Measurements from ENCODE around the gene RALGAPA1.

- TF ChIP-seq POLR2A (IDR thresholded peaks at IDR 0.05), result no peak
- TF ChIP-seq, protein P1, sequence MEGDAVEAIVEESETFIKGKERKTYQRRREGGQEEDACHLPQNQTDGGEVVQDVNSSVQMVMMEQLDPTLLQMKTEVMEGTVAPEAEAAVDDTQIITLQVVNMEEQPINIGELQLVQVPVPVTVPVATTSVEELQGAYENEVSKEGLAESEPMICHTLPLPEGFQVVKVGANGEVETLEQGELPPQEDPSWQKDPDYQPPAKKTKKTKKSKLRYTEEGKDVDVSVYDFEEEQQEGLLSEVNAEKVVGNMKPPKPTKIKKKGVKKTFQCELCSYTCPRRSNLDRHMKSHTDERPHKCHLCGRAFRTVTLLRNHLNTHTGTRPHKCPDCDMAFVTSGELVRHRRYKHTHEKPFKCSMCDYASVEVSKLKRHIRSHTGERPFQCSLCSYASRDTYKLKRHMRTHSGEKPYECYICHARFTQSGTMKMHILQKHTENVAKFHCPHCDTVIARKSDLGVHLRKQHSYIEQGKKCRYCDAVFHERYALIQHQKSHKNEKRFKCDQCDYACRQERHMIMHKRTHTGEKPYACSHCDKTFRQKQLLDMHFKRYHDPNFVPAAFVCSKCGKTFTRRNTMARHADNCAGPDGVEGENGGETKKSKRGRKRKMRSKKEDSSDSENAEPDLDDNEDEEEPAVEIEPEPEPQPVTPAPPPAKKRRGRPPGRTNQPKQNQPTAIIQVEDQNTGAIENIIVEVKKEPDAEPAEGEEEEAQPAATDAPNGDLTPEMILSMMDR (IDR thresholded peaks at IDR 0.05), result no peak
Measured at GRCh38 chr14:35822501-35822900, 13.4 kb upstream of the RALGAPA1 start.
